Activated CD4-positive, alpha-beta T cell treated with anti-CD3 and anti-CD28 coated beads, Interleukin-2, amount 50 U/mL, for 48 hours (primary cell): ENCODE measurements around the gene EFEMP1.

Source experiments
- DNase-seq, 2 experiments: peaks; one replicate each; pipeline ENCODE4 v3.0.0-alpha.2; 2020

EFEMP1 gene

DNA sequence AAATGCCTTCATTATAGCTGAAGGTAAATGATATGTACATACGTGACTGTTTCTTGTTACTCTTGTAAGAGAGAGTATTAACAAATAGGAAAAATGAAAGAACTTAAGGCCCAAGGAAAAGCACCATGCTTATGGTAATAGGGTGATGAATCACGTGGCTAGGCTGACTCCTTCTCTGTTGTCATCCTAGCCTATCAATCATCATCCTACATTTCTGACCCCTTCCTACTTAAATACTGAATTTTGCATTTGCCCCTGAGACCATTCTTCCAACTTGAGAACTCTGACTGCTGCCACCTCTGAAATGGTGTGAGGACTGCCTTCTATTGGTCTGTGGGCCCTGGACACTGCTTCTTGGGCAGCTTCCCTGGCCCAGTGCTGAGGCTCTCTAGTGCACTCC lies 28.9 kb downstream of the EFEMP1 start:
- no peak for DNase-seq

DNA sequence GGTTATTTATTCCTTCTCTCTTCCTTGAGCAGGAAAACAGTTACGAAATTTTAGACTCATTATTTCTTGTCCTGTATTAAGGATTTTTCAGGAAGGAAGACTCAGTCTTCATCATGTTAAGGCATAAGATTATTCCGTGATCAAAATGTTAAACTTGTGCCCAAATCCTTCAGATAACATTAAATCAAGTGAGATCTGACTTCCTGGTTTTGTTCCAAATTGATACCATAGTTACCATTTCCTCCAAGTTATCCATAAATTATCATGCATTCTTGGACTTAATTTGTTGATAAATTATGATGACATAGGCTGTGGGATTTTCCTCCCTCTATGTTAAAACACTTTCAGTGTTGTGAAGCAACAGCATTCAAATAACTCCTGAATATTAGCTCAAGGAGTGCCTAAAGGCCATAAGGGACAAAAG lies 31.9 kb downstream of the EFEMP1 start:
- no peak for DNase-seq

DNA sequence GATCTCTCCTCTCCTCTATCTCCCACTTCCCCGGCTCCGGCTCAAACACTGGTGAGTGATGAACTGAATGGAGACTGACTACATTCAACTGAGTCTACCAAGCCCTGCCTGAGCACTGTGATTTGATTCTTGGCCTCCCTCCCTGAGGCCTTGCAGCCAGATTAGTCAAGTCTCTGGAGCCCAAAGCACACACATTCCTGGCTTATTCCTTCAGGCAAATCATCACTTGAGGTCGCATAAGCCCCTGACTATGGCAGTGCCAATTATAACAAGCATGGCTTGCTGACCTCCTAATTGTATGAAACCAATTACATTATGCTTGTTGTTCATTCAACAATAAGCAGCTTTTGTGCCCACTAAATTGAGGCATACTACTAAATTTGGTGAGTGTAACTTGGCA lies 34.6 kb downstream of the EFEMP1 start:
- no peak for DNase-seq

DNA sequence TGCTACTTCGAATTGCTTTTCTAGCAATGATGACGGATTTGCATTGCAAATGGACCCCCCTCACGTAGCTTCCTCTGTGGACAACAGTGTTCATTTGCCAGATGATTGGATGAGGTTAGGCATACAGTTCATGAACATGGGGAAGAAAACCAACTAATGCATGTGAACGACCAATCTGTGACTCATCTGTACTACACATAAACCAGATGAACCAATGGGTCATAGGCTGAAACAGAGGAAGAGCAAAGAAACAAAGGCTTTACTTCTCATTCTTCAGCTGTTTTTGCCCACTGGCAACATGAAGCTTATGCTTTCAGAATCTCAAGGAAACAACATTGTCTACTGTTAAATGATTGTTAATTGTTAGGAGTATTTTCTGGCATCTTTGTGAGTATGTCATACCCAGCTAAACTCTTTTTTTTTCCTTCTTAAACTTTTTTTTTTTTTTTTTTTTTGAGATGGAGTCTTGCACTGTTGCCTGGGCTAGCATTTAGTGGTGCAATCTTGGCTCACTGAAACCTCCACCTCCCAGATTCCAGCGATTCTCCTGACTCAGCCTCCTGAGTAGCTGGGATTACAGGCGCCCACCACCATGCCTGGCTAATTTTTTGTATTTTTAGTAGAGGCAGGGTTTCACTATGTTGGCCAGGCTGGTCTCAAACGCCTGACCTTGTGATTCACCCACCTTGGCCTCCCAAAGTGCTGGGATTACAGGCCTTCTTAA lies 35.5 kb downstream of the EFEMP1 start:
- no peak for DNase-seq

DNA sequence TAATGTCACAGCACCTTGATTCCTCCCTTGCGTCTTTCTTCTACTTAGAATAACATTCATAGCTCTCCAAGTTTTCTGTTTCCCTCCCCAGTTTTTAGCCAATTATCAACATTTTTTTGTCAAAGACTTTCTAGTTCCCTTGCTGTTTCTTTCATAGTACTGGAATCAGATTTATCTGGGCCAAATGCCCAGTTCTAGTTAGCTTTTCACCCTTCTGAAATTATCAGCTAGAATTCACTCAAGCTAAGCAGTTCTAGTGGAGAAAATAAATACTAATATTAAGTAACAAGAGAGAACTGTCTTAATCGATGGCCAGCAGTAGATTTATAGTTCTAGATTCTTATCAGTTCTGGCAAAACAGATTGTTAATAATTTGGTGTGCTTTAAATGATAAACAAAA lies 36.2 kb downstream of the EFEMP1 start:
- DNase-seq = no peak

DNA sequence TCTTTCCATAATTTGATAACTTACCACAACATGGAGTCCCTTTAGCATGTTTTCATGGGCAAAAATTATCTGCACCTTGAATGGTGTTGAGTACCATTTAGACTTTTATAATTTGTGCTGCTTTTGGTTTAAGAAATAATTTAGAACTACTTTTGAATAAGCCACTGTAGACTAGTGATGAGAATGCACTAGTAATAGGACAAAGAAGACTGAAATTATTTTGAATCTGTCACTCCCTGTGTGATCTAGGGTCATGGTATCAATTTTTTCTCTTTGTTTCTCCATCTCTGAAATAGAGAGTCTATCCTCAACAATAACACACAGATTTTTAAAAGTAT lies 37.7 kb downstream of the EFEMP1 start:
- DNase-seq = no peak

DNA sequence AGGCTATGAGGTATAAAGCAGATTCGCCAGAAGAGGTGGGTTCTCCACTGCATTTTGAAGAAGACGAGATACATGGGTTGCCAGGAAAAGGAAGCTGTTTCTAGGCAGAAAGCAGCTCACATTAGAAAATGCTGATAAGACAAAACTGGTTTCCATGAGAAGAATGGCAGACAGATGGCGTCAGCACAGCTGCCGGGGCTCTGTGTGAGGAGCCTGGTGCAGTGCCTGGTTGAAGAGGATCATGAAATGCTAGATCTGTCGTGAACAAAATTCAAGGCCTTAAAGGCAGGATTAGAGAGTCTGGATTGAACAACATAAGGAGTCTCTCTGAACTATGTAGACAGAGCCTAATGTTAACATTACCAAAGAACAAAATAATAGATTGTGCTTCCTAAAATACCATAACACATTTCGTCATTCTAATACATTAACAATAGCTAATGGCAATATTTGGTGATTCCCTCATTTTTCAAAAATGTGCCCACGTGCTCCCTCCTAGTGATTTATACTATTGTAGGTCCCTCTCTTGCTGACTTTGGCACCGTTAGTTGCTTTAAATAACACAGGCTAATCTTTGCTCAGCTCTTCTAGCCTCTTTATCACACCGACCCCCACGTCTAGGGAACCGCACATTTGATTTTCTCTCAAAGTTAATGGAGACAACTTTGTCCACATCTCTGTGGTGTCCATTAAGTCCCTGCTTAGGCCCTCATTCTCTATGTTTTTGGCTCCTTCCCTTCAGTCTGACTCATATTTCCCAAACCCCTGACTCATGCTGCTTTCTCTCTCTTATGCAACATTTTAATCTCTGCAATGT lies 38.2 kb downstream of the EFEMP1 start:
- DNase-seq = no peak

DNA sequence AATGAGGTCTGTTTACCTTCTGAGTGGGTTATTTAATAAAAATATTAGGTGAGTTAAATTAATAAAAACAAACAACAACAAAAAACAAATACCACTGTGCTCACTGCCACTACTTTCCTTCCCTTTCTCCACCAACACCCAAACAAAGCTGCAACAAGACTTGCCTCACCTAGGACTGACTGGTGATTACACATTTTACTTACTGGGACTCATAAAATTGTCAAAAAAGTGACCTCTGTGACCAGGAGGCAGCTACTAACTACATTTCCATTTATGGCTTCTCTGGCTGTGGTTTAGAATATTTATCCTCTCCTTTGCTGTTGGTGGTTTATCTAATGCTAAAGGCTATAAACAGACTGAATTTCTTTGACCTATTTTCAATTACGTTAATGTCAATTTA lies 39.8 kb downstream of the EFEMP1 start:
- no peak for DNase-seq

DNA sequence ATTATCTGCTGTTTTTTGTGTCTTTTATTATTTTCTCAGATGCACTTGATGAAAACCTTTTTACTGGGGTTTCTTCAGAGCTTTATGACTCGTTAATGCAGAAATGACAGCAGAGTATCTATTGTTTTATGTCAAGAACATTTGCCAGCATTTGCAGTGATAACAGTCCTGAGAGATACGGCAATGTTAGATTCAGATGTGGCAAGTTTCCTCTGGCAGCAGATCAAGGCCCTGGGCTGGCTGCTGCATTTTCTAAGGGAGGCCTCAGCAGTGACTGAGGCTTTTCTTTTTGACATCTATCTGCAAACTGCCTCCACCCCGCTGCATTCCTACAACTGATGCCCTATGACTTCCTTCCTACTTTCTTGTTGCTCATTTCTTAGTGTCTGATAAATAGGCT lies 40.2 kb downstream of the EFEMP1 start:
- DNase-seq = no peak

DNA sequence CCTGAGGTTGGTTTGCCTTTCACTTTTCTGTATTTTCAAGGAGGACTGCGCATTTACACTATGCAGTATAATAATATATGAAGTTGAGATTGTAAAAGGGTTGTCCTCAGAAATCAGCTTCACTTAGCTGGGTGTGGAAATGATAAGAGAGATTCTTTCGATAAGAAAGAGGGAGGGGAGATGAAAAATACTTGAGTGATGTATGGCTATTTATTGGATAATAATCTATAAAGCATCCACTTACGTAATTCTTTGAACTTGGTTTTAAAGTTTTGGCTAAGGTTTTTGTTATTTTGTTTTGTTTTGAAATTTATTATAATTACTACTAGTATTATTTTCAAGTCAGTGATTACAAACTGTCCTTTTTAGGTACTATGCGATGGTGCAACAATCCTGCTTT lies 40.6 kb downstream of the EFEMP1 start:
- no peak for DNase-seq

DNA sequence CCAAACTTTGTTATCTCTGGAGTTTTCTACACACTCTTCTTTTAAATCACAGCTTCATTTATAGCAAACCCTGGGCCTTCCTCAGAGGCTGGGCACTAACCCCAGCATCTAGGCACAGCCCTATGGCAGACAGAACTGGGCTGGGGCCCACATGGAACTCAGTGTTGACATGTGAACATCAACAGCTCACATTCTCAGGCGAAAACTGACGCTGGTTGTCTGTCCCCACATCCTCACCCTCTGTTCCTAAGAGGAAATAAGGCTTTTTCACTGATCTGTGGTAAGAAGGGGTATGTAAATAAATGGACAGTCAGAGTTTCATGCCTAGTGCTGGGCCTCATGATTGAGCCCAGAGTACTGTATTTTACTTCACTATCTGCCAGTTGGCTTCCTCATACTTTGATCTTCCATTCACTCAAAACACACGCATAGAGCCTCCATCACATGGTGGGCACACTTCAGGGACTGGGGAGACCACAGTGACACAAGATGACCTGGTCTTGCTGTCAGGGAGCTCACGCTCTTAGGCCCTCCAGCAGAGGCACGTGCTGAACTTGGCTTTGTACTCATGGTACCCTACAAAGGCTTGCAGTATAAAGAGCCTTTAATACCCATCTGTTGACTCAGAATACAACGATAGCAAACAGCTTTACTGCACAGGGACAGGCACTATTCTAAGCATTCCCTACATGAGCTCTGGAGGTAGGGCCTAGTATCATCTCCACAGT lies 43.0 kb downstream of the EFEMP1 start:
- no peak for DNase-seq

DNA sequence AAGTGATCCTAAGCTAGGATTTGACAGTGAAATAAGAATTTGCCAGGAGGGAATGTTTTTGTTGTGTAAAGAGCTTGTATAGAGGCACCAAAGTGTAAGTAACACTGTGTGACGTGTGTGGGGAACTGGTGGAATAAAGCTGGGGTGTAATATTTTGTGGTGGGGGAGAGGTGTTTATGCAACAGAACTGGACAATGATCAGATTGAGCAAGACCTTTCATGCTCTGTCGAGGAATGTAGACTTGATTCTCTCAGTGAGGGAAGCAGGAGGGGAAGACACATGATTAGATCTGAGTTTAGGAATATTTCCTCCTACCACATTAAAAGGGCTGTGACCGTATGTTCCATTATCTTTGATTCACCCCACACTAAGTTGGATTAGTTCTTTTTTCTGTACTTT lies 43.6 kb downstream of the EFEMP1 start:
- DNase-seq = no peak

DNA sequence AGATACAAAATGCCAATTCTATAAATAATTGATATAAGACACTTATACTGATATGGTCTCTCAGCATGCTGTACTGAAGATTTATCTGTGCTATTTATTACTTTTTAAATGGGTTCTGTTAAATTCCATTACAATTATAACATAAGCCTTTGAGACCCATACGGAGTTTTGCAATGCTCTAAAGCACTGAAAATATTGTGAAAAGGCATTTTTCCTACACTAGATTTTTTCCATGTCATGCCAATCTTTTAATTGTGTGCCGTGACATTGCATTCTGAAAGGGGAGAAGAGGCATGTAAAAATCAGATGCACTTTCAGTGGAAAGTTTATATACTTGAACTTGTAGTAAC lies 46.5 kb downstream of the EFEMP1 start:
- DNase-seq = no peak

DNA sequence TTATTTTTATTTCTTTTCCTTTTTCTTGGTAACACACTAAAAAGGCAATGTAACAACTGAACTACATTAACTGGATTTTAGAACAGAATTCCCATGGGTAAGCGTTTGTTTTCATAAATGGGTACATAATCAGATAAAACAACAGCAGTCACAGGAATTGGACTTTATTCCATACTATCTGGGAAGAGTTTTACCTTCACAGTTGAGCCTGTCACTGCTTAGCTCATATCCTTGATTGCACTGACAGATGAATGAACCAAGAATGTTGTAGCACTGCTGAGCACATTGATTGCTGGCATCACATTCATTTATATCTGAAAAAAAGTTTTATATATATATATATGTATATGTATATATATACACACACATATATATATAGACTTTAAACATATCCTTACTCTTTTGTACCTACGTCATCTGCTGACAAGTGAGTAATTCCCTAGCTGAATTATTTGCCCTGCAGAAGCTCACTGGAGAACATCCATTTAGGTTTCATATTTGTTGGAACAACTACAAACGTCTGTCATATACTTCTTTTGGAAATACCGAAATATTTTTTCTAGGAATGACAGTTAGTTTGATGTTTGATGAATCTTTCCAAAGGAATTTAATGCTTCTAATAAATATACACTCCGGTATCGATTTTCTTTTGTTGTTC lies 47.0 kb downstream of the EFEMP1 start:
- no peak for DNase-seq

DNA sequence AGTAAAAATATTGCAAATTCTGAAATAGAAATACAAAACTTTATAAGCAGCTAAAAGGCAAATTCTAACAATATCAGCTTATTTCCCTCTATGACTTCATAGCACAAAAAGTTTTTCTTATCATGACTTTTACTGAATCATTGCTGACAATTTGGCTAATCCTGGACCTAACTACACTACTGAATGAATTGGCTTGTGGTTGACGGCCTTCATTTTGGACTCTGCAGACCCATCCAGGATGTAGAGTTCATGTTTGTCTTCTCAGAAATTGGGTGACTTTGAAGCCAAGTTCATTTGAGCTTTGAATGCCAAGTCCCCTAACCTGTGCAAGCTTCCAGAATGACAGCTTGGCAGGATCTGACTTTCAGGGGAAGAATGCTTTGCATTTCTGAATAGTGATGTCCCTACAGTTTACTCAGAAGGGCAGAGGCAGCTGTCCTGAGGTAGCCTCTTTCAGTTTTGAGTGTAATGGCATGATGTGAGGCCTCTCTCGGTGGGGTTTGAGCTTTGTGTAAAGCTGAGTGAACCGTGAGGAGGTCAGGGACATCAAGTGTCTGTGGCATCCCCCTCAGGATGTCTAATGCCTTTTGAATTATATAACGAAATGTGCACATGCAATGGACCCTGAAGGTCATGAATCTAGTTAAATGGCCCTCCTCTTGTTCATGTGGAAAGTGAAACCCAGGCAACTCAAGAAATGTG lies 48.0 kb downstream of the EFEMP1 start:
- DNase-seq = no peak

DNA sequence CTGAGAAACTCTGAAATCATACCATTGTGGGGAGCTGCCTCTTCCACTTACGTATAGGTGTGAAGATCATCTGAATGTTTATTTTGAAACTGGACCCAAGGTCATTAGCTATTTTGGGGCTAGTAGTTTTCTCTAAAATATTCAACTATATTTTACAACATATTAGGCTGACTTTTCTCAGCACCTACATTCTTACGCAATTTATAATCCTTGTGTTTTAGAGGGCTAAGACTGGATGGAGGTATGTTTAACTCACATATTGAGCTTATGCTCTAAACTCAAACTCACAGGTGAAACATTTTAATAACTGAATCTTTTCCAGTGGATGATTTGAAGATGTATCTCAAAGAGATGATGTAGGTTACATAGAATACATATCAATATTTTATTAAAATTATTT lies 49.2 kb downstream of the EFEMP1 start:
- DNase-seq = no peak

DNA sequence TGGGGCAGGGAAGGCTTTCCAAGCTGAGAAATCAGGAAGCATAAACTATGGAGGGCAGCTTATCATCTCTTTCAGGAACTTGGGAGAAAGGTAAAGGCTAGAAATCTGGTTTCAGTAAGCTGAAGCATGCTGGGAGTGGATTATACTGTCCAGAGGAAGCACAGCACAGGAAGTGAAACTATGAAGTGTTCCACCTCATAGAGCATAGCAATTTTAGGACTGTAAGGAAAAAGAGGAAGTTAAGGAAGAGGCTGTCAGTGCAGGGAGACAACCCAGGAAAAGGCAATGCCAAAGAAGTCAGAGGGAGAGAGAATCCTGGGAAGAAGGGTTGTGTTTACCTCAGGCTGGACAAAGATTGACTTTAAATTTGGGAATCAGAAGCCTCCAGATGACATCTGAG lies 51.9 kb downstream of the EFEMP1 start:
- no peak for DNase-seq

DNA sequence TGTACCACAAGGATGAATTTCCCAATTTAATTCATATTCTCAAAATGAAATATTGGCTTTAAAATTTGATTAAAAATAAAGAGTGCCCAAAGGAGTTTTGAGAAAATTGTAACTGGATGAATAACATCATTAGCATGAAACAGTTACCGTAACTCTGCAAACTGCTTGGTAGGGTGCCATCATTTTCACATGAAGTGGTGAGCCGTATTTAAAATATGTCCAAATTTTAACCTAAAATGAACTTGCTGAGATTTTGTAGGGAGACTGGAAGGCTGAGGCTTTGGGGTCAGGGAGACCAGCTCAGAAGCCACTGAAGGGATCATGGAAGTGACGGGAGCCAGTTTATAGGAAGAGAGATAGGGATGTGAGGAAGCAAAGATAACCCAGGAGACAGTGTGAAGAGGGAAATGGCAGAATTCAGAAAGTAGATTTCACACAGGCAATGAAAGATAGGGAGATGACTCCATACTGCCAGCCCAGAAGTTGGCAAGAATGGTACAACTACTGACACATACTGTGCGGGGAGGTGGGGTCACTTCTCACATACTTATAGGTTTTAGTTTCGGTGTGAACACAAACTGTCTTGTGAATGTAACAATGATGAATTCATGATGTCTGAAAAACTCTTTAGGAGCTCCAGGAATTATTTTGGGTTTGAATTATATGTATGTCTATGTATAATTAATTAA lies 53.8 kb downstream of the EFEMP1 start:
- DNase-seq = no peak

DNA sequence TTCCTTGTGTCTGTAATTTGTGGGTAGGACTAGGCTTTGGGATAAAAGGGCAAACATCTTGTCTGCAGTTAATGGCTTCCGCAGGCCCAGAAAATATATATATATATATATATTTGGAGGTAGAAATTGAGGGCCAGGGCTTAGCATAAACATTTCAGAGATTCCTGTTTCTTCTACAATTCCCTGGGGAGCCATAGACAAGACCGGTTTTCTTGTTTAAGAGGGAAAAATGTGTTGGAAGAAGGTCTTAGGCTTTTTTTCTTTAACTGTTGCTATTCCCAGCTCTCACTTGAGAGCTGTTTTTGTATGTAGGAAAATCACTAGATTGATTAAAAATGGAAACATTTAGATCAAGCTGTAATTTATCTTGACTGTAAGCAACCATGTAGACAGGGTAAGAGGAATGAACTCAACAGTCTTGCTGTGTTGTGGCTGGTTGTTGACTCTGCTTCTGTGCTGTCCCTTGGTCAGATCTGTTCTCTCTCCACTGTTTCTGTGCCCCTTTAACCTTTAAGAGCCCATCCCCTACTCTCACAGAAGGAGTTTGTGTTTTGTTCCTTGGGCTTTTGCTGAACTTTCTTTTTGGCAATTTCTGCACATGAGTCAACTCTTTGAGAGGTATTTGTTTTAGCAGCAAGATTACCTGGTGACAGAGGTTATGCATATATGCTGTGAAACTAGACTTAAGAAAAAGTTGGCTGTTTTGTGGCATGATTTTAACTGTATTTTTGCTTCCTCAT lies 58.3 kb downstream of the EFEMP1 start:
- DNase-seq = no peak

DNA sequence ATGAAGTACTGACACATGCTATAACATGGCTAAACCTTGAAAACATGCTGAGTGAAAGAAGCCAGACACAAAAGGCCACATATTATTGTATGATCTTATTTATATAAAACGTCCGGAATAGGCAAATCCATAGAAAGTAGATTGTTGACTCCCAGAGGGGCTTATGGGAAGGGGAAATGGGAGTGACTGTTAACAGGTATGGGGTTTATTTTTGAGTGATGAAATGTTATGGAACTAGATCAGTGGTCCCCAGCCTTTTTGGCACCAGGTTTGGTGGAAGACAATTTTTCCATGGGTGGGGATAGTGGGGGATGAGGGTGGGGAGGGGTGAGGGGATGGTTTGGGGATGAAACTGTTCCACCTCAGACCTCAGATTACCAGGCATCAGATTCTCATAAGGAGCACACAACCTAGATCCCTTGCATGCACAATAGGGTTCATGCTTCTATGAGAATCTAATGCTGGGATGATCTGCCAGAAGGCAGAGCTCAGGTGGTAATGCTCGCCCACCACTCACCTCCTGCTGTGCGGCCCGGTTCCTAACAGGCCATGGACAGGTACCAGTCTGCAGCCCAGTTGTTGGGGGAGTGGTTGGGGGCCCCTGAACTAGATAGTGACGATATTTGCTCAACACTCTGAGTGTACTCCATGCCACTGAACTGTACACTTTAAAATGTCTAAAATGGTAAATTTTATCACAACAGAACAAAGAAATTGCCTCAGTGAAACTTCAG lies 59.1 kb downstream of the EFEMP1 start:
- DNase-seq = no peak
